KOPT-K1 (cell line): ENCODE data around the gene LCN10.
"Not testable (repeated sequence)": the region's sequence is repeated elsewhere in the genome, so short reads cannot be mapped to it uniquely, and the experiment has no call there.

Experiments used
- H3K27ac ChIP-seq: fragments of 200-600 bp; sonication (generic); 2 replicates; pipeline ENCODE4 v1.5.1; 2016; ENCODE audit warnings: antibody characterized with exemption, mild to moderate bottlenecking, low read depth, low read length; ENCODE audit not compliant: poor library complexity, severe bottlenecking
- H3K36me3 ChIP-seq: fragments of 200-600 bp; sonication (generic); 2 replicates; pipeline ENCODE4 v1.5.1; 2017; ENCODE audit warnings: antibody characterized with exemption, mild to moderate bottlenecking, low read length, moderate library complexity; ENCODE audit not compliant: insufficient read depth
- H3K9me3 ChIP-seq: fragments of 200-600 bp; sonication (generic); 2 replicates; pipeline ENCODE4 v1.5.1; 2017; ENCODE audit warnings: antibody characterized with exemption, low read length, mild to moderate bottlenecking; ENCODE audit not compliant: insufficient read depth, poor library complexity, severe bottlenecking

Gene LCN10

DNA sequence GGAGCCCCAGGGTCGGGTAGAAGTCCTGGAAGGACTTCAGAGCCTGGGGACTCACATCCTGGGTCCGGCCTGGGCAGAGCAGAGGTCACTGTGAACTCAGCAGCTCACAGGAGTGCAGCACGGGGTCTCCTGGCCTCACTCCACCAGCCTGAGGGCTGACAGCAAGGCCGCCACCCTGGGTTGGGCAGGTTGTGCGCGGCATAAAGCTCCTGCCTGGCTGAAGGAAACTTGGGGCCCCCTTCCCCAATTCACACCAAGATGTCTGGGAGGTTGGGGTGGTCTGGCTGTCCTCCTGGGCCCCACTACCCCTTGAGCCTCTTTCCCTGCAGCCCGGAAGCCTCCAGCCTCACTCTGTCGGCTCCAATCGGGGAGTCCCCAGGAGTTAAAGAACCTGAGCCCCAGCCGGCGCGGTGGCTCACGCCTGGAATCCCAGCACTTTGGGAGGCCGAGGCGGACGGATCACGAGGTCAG, 19.5 kb upstream of the LCN10 start:
- Histone ChIP-seq H3K36me3 (no peaks in the 10 kb centered on the region), H3K27ac (no peak overlapping the region), H3K9me3 (no peaks in the 10 kb centered on the region)

- Histone ChIP-seq H3K27ac (no peak overlapping the region), H3K9me3 (no peaks in the 10 kb centered on the region), H3K36me3 (no peaks in the 10 kb centered on the region)
Observed at GRCh38 chr9:136761545-136761981, 18.8 kb upstream of the LCN10 start.

DNA sequence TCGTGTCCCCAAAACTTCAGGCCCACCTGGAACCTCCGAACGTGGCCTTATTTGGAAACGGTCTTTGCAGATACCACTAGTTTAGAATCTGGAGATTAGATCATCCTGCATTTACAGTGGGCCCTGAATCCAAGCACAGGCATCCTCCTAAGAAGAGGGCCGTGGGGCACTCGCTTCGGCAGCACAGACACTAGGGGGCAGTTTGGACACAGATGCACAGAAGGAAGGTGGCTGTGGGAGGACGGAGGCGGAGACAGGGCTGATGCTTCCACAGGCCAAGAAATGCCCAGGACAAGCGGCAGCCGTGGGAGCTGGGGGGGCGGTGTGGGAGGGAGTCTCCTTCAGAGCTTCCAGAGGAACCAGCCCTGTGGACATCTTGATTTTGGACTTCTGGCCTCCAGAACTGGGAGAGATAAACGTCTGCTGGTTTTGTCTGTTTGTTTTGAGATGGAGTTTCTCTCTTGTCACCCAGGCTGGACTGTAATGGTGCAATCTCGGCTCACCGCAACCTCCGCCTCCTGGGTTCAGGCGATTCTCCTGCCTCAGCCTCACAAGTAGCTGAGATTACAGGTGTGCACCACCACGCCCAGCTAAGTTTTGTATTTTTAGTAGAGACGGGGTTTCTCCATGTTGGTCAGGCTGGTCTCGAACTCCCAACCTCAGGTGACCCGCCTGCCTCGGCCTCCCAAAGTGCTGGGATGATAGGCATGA, 18.2 kb upstream of the LCN10 start:
- not testable (repeated sequence) for H3K36me3 ChIP-seq, H3K27ac ChIP-seq

GRCh38 chr9:136760424-136760823, 17.7 kb upstream of the LCN10 start:
- H3K9me3 ChIP-seq: no peaks in the 10 kb centered on the region
- no peaks in the 10 kb centered on the region for H3K36me3 ChIP-seq
- H3K27ac ChIP-seq: no peak overlapping the region

More for the DNA sequence above, 18.2 kb upstream of the LCN10 start:
- not testable (repeated sequence) for H3K9me3 ChIP-seq

DNA sequence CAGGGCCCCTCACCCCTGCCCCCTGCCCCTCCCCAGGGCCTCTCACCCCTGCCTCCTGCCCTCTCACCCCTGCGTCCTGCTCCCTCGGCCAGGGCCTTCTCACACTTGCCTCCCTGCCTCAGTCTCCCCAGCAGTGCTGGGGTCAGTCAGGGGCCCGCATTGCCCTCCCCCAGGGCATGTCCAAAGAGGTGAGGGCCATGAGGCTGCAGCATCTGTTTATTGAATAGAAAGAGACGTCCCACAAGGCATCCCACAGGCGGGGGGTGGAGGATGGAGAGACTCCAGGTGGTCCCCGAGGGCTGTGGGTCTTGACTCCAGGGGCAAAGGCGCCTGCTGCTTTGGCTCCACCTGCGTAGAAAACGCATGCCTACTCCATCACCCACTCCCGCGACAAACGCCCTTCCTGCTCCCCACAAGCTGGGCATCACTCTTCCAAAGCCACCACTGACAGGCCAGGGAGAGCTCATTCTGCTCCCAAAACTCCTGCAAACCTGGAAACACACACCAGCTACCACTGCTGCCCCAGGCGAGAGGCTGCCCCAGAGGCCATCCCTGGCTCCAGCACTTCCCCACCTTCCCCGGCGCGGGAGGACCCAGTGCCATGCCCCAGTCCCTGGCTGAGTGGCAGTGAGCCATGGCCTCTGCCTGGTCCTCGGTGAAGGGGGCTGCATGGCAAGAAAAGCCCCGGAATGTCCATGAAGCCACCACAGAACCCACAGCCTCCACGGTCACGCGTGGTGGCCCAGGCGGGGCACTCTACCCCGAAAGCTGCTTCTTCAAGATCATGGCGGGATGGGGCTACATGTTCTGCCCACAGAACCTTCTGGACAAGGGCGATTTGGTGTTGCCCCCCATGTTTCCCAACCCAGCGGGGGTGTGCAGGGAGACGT, 16.9 kb upstream of the LCN10 start:
- Histone ChIP-seq H3K27ac (no peak overlapping the region), H3K9me3 (no peaks in the 10 kb centered on the region), H3K36me3 (no peaks in the 10 kb centered on the region)

GRCh38 chr9:136759001-136759400, 16.3 kb upstream of the LCN10 start:
- Histone ChIP-seq H3K27ac (no peak overlapping the region), H3K9me3 (no peaks in the 10 kb centered on the region), H3K36me3 (no peaks in the 10 kb centered on the region)

DNA sequence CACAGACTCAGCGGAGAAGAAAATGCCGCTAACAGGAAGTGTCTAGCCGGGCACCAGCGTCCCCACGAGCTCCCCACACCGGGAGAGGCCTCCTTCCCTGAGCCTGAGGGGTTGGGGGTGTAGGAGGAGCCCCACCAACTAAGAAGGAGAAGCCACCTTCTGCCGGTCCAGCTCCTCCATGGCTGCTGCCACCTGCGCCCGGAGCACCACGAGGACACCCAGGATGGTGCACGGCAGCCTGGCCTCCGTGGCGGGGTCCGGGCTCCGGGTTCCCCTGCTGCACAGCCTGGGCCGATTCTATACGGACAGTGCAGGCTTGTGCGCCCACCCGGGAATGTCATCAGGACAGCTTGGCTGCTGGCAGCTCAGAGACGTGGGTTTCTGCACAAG, 15.0 kb upstream of the LCN10 start:
- Histone ChIP-seq H3K27ac (no peak overlapping the region), H3K9me3 (peaks cover 4% of the 10 kb centered on the region), H3K36me3 (no peaks in the 10 kb centered on the region)

DNA sequence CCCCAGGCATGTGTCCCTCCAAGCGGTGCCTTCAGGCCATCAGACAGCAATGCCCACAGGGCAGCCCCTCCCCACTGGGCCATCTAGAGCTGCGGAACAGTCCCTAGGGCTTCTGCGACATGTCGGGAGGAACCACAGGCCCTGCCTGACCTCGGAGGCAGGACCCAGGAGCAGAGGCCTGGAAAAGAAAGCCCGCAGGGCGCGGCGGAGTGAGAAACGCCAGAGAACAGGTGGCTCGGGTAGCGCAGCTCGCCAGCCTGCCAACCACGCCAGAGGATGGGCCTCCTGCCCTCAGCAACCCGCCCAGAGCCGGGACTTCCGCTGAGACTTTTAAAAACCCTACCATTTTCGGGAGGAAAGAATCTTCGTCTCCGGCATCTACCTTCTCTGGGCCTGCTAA, 14.6 kb upstream of the LCN10 start:
- no peaks in the 10 kb centered on the region for H3K36me3 ChIP-seq
- no peak overlapping the region for H3K27ac ChIP-seq
- peaks cover 8% of the 10 kb centered on the region for H3K9me3 ChIP-seq

- Histone ChIP-seq H3K9me3 (peaks cover 13% of the 10 kb centered on the region), H3K36me3 (no peaks in the 10 kb centered on the region)
Observed at GRCh38 chr9:136756836-136757235, 14.1 kb upstream of the LCN10 start.

GRCh38 chr9:136756134-136756438, 13.3 kb upstream of the LCN10 start:
- no peak overlapping the region for H3K27ac ChIP-seq
- peaks cover 21% of the 10 kb centered on the region for H3K9me3 ChIP-seq
- H3K36me3 ChIP-seq: no peaks in the 10 kb centered on the region

More at GRCh38 chr9:136756836-136757235, 14.1 kb upstream of the LCN10 start:
- H3K27ac ChIP-seq: no peak overlapping the region

GRCh38 chr9:136755302-136756133, 12.8 kb upstream of the LCN10 start:
- peaks cover 23% of the 10 kb centered on the region for H3K9me3 ChIP-seq
- not testable (repeated sequence) for H3K27ac ChIP-seq, H3K36me3 ChIP-seq

DNA sequence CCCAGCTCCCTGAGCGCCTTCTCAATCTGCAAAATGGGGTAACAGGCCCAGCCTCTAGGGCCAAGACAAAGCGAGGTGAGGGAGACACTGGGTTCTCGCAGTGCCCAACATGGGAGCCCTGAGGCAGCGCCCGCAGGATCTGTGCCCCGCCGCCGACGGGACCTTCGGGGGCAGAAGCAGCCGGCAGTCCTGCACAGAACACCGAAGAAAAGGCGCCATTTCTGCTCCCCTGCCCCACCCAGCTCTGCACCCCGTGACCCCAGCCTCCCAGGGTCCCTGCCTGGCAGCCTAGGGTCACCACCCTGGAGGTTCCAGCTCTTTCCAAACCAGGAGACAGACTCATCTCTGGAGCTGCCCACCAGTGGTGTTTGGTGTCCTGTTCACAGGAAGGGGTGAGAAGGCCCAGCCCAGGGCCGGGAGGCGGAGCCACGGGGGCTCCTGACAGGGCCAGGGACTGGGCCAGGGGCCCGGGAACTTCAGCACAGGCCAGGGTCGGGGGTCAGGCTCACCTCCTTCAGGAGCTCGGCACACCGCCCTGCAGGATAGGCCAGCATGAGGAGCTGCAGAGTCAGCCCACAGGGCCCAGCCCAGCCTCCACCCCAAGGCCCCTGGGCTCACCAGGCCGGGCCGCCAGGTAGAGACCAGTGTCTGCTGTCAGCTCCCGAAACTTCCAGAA, 12.0 kb upstream of the LCN10 start:
- no peak overlapping the region for H3K27ac ChIP-seq
- H3K9me3 ChIP-seq: peaks cover 23% of the 10 kb centered on the region
- no peaks in the 10 kb centered on the region for H3K36me3 ChIP-seq

DNA sequence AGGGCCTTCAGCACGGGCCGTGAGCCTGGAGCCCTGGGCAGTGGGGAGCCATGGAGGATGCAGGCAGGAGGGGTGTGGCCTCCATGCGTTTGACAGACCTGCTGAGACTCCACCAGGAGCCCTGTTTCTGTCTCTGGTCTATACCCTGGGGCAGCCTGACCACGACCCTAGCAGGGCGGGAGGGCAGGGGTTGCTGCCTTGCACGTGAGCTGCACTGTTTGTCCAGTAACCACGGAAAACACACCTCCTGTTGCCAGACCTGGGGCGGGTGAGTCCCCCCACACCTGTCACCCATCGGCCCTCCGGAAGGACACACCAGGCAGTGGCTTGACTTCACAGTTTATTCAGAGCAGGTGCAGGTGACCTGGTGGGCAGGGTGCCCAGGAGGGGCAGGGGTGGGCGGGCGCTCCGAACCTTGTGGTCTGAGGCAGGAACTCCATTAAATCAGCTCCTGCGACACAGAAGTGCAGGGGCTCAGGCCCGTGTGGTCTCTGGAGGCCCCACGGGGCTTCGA, 11.4 kb upstream of the LCN10 start:
- Histone ChIP-seq H3K36me3 (no peaks in the 10 kb centered on the region), H3K9me3 (peaks cover 23% of the 10 kb centered on the region), H3K27ac (no peak overlapping the region)

GRCh38 chr9:136753371-136754058, 10.8 kb upstream of the LCN10 start:
- H3K9me3 ChIP-seq: peaks cover 23% of the 10 kb centered on the region
- no peak overlapping the region for H3K27ac ChIP-seq
- H3K36me3 ChIP-seq: no peaks in the 10 kb centered on the region
